GM23248 (cell line): ENCODE data around the gene TIPARP. TPM values are rescaled to one million over a fixed set of nuclear protein-coding genes. Genes with fewer than 3 reads are reported as not detected.

ENCODE experiments used
- DNase-seq: peaks from one replicate; pipeline ENCODE4 v3.0.0-alpha.2; 2015
- H2AFZ ChIP-seq: fragments of 200-600 bp; sonication (generic); 2 replicates; pipeline ENCODE4 v1.6.1; 2016; ENCODE audit warnings: antibody characterized with exemption
- H3F3A ChIP-seq: fragments of 200-600 bp; sonication (generic); 2 replicates; pipeline ENCODE4 v1.6.1; 2016; ENCODE audit warnings: mild to moderate bottlenecking, antibody characterized with exemption, mixed run types; ENCODE audit not compliant: insufficient read depth
- H3K27ac ChIP-seq: fragments of 200-600 bp; sonication (generic); 2 replicates; pipeline ENCODE4 v1.5.1; 2016; ENCODE audit warnings: mild to moderate bottlenecking
- H3K27me3 ChIP-seq: fragments of 200-600 bp; sonication (generic); replicated peaks from 2 replicates; pipeline ENCODE4 v1.6.1; 2016; ENCODE audit warnings: mild to moderate bottlenecking; ENCODE audit not compliant: insufficient read depth
- H3K36me3 ChIP-seq: fragments of 200-600 bp; sonication (generic); 2 replicates; pipeline ENCODE4 v1.6.1; 2016; ENCODE audit warnings: low read depth, mild to moderate bottlenecking
- H3K4me1 ChIP-seq: fragments of 200-600 bp; sonication (generic); 2 replicates; pipeline ENCODE4 v1.6.1; 2016; ENCODE audit warnings: mild to moderate bottlenecking; ENCODE audit not compliant: insufficient read depth
- H3K4me2 ChIP-seq: fragments of 200-600 bp; sonication (generic); one replicate; pipeline ENCODE4 v1.6.1; 2016; ENCODE audit warnings: mild to moderate bottlenecking; ENCODE audit not compliant: unreplicated experiment
- H3K4me3 ChIP-seq: fragments of 200-600 bp; sonication (generic); 2 replicates; pipeline ENCODE4 v1.5.1; 2016; ENCODE audit warnings: mild to moderate bottlenecking
- H3K79me2 ChIP-seq: fragments of 200-600 bp; sonication (generic); 2 replicates; pipeline ENCODE4 v1.6.1; 2016; ENCODE audit warnings: mild to moderate bottlenecking; ENCODE audit not compliant: insufficient read depth
- H3K9ac ChIP-seq: fragments of 200-600 bp; sonication (generic); 2 replicates; pipeline ENCODE4 v1.6.1; 2016; ENCODE audit warnings: mild to moderate bottlenecking
- H3K9me2 ChIP-seq: fragments of 200-600 bp; sonication (generic); 2 replicates; pipeline ENCODE4 v1.6.1; 2016; ENCODE audit warnings: mixed run types, mild to moderate bottlenecking, moderate library complexity; ENCODE audit not compliant: insufficient read depth
- H3K9me3 ChIP-seq: fragments of 200-600 bp; sonication (generic); one replicate; pipeline ENCODE4 v1.6.1; 2017; ENCODE audit warnings: low read depth
- H4K20me1 ChIP-seq: fragments of 200-600 bp; sonication (generic); 2 replicates; pipeline ENCODE4 v1.6.0; 2016; ENCODE audit not compliant: insufficient read depth
- EZH2 ChIP-seq: fragments of 200-600 bp; sonication (generic); IDR thresholded peaks from 2 replicates; pipeline ENCODE4 v1.6.1; 2018; ENCODE audit warnings: antibody characterized with exemption, mild to moderate bottlenecking; ENCODE audit not compliant: insufficient read depth, poor library complexity, severe bottlenecking
- EZH2phosphoT487 ChIP-seq: fragments of 200-600 bp; sonication (generic); IDR thresholded peaks from 2 replicates; pipeline ENCODE4 v1.6.1; 2018; ENCODE audit warnings: antibody characterized with exemption, moderate library complexity, mild to moderate bottlenecking, low read depth; ENCODE audit not compliant: insufficient read depth
- WGBS, 2 experiments: methylation state at CpG; one replicate each; pipeline ENCODE4 v1.1.6; 2015 to 2017; ENCODE audit warnings: low lambda C conversion rate in 2 of 2, low coverage in 1 of 2; ENCODE audit errors: missing lambda C conversion rate in 2 of 2; 5-methylcytosine and 5-hydroxymethylcytosine counted together
- in situ Hi-C: fragments of 300-500 bp; cut with MboI; formaldehyde crosslinking; loops from 2 replicates; pipeline ENCODE4 v1.15.0; 2020
- polyA plus RNA-seq: library from polyadenylated mRNA; unstranded; fragments of >200 nt; fragmentation: Nextera tagmentation; extraction: Ambion mirVana; gene quantifications from 2 replicates; pipeline ENCODE4 v1.2.1, GENCODE V29; 2016
- total RNA-seq: library from RNA; depleted of rRNA; stranded (reverse); fragments of >200 nt; shearing (Covaris generic); gene quantifications from 2 replicates; pipeline ENCODE4 v1.2.3, GENCODE V29; 2014

Gene TIPARP
- total and polyA plus RNA-seq, 2 experiments from 2014 or later = 35.1 to 89.5 TPM

GRCh38 chr3:156693166-156693565 lies 18.8 kb downstream of the TIPARP start:
- no peaks in the 10 kb centered on the region for H3K9me3 ChIP-seq
- H3K9me2 ChIP-seq = no peaks in the 10 kb centered on the region
- H3K27ac ChIP-seq = peak overlapping the region; percentile 74
- H3K4me2 ChIP-seq = peak overlapping the region; percentile 84
- H4K20me1 ChIP-seq = peaks cover 10% of the 10 kb centered on the region; the same call in 1 of the 2 replicates
- H3K27me3 ChIP-seq = no peaks in the 10 kb centered on the region
- H3K4me3 ChIP-seq = peak overlapping the region; percentile 53; the same call in 1 of the 2 replicates
- no peak for TF ChIP-seq EZH2phosphoT487
- no peak for TF ChIP-seq EZH2
- peaks cover 66% of the 10 kb centered on the region for H3K36me3 ChIP-seq
- peak; percentile 80 for DNase-seq
- peaks cover 99% of the 10 kb centered on the region for H3K79me2 ChIP-seq
- H3F3A ChIP-seq = peaks cover 95% of the 10 kb centered on the region
- H3K4me1 ChIP-seq = peaks cover 85% of the 10 kb centered on the region
- H2AFZ ChIP-seq = no peak overlapping the region
- WGBS, 2 experiments = 33 to 37% methylated on average over 2 of the region's 2 CpGs
- H3K9ac ChIP-seq = peak overlapping the region; percentile 72
- in situ Hi-C loops = no loop called here

GRCh38 chr3:156694536-156694935 lies 20.1 kb downstream of the TIPARP start:
- Histone ChIP-seq H2AFZ (no peak overlapping the region), H3K27me3 (no peaks in the 10 kb centered on the region), H4K20me1 (peaks cover 10% of the 10 kb centered on the region; the same call in 1 of the 2 replicates), H3K4me2 (peak overlapping the region; percentile 54), H3K9ac (no peak overlapping the region; the same call in 1 of the 2 replicates), H3K4me1 (peaks cover 82% of the 10 kb centered on the region), H3K36me3 (peaks cover 67% of the 10 kb centered on the region), H3K9me2 (no peaks in the 10 kb centered on the region), H3K9me3 (no peaks in the 10 kb centered on the region), H3K4me3 (no peak overlapping the region), H3K27ac (peak overlapping the region; percentile 74), H3F3A (peaks cover 96% of the 10 kb centered on the region), H3K79me2 (peaks cover 99% of the 10 kb centered on the region)
- in situ Hi-C loops = no loop called here
- DNase-seq = peak; percentile 56
- TF ChIP-seq EZH2 (no peak), EZH2phosphoT487 (no peak)

GRCh38 chr3:156702367-156702766 lies 28.0 kb downstream of the TIPARP start:
- H3K9ac ChIP-seq = peak overlapping the region; percentile 14; the same call in 1 of the 2 replicates
- no peaks in the 10 kb centered on the region for H3K27me3 ChIP-seq
- WGBS, 2 experiments = 97 to 100% methylated on average over 1 of the region's 1 CpG
- H3F3A ChIP-seq = peaks cover 86% of the 10 kb centered on the region
- peaks cover 87% of the 10 kb centered on the region for H3K36me3 ChIP-seq
- in situ Hi-C loops = no loop called here
- peak; percentile 45 for DNase-seq
- H3K4me1 ChIP-seq = peaks cover 38% of the 10 kb centered on the region
- no peaks in the 10 kb centered on the region for H3K9me2 ChIP-seq
- H4K20me1 ChIP-seq = no peaks in the 10 kb centered on the region
- no peak for TF ChIP-seq EZH2
- no peak for TF ChIP-seq EZH2phosphoT487
- peaks cover 96% of the 10 kb centered on the region for H3K79me2 ChIP-seq
- H3K27ac ChIP-seq = peak overlapping the region; percentile 52
- peak overlapping the region; percentile 35 for H3K4me2 ChIP-seq
- no peaks in the 10 kb centered on the region for H3K9me3 ChIP-seq
- H2AFZ ChIP-seq = no peak overlapping the region
- no peak overlapping the region for H3K4me3 ChIP-seq

- Histone ChIP-seq H4K20me1 (no peaks in the 10 kb centered on the region), H3K4me2 (no peak overlapping the region), H3K4me1 (peaks cover 27% of the 10 kb centered on the region), H3K9ac (no peak overlapping the region), H3K4me3 (no peak overlapping the region), H3K79me2 (peaks cover 96% of the 10 kb centered on the region), H3F3A (peaks cover 86% of the 10 kb centered on the region), H3K27ac (peak overlapping the region; percentile 49), H3K9me2 (no peaks in the 10 kb centered on the region), H2AFZ (no peak overlapping the region), H3K27me3 (no peaks in the 10 kb centered on the region), H3K9me3 (no peaks in the 10 kb centered on the region), H3K36me3 (peaks cover 87% of the 10 kb centered on the region)
- TF ChIP-seq EZH2phosphoT487 (no peak), EZH2 (no peak)
- 84 to 92% methylated on average over 4 of the region's 4 CpGs for WGBS, 2 experiments
- in situ Hi-C loops = no loop called here
- no peak for DNase-seq
Observed at GRCh38 chr3:156704370-156705036, 30.1 kb downstream of the TIPARP start.
